Right cardiac atrium (tissue), 5 donors: Measurements from ENCODE around the gene TBC1D4. TPM values are rescaled to one million over a fixed set of nuclear protein-coding genes. Genes with fewer than 3 reads are reported as not detected.
"Not testable (repeated sequence)": the region's sequence is repeated elsewhere in the genome, so short reads cannot be mapped to it uniquely, and the experiment has no call there.

Source experiments
- ATAC-seq, 2 donors: fragments of 200-7000 bp; cut with Tn5 transposase; one replicate each; pipeline versions ENCODE4 v1.8.0 to v1.9.1; 2020; ENCODE audit warnings: moderate library complexity in 2 of 2, mild to moderate bottlenecking in 1 of 2
- DNase-seq, 3 donors: peaks; one replicate each; pipeline ENCODE4 v3.0.0-alpha.2; 2020
- H3K27ac ChIP-seq: one replicate; pipeline ENCODE4 v1.5.1; 2013; ENCODE audit warnings: mild to moderate bottlenecking, low read length, control low read depth, moderate library complexity
- H3K27me3 ChIP-seq: one replicate; pipeline ENCODE4 v1.6.1; 2013; ENCODE audit not compliant: control insufficient read depth, insufficient read depth
- H3K4me1 ChIP-seq: one replicate; pipeline ENCODE4 v1.6.1; 2013; ENCODE audit warnings: low read length; ENCODE audit not compliant: control insufficient read depth, insufficient read depth
- H3K4me3 ChIP-seq: one replicate; pipeline ENCODE4 v1.5.1; 2013; ENCODE audit warnings: low read length, control low read depth
- H3K9me3 ChIP-seq: one replicate; pipeline ENCODE4 v1.6.1; 2013; ENCODE audit warnings: low read length; ENCODE audit not compliant: control insufficient read depth
- WGBS: extraction: QIAGEN DNeasy Blood & Tissue Kit; methylation state at CpG from one replicate; pipeline ENCODE4 v1.1.7; 2013; 5-methylcytosine and 5-hydroxymethylcytosine counted together
- intact Hi-C, 4 donors: fragments of 100-400 bp; cut with DNase I; formaldehyde crosslinking; loops; one replicate each; pipeline versions ENCODE4 v1.11.0 to v1.14.0; 2022 to 2023
- polyA plus RNA-seq: library from polyadenylated mRNA; stranded (reverse); fragments of 200-250 nt; gene quantifications from one replicate; pipeline ENCODE4 v1.2.3, GENCODE V29; 2013
- total RNA-seq, 4 donors: library from RNA; stranded (reverse); fragmentation: NEBNext Ultra II Directional; extraction: Animal tissue kit (Norgen Biotek cat#: 25700); gene quantifications; one replicate each; pipeline ENCODE4 v1.2.1, GENCODE V29; 2021
- donor health status: healthy with polysubstance abuse.
- donor health status: DM: no; HTN: yes; CAD: no.
- donor health status: DM: no; HTN: no; CAD: no.
- donor health status: DM: no; HTN: yes; CAD: no; lungs with severe emphysema.
- donor health status: DM: yes; HTN: yes; CAD: no.

The TBC1D4 gene
- total and polyA plus RNA-seq, 5 donors, result 28.3 to 69.4 (median 62.8) TPM

- no peak overlapping the region for H3K27ac ChIP-seq
- H3K4me1 ChIP-seq, result no peaks in the 10 kb centered on the region
- DNase-seq, result no peak
- H3K9me3 ChIP-seq, result no peaks in the 10 kb centered on the region
- intact Hi-C loops, result no loop called here
- no peaks in the 10 kb centered on the region for H3K27me3 ChIP-seq
- H3K4me3 ChIP-seq, result no peak overlapping the region
- 47% methylated on average over 1 of the region's 1 CpG for WGBS
- ATAC-seq, result no peak
These were observed 157.5 kb downstream of the TBC1D4 start for GRCh38 chr13:75324413-75324940.

- DNase-seq (no peak), ATAC-seq (no peak)
- Histone ChIP-seq H3K9me3 (no peaks in the 10 kb centered on the region), H3K4me1 (no peaks in the 10 kb centered on the region), H3K4me3 (no peak overlapping the region), H3K27me3 (no peaks in the 10 kb centered on the region), H3K27ac (no peak overlapping the region)
- WGBS, result 97% methylated on average over 3 of the region's 3 CpGs
- intact Hi-C loops, result no loop called here
These were observed 160.9 kb downstream of the TBC1D4 start for GRCh38 chr13:75321084-75321483.

GRCh38 chr13:75319254-75319653, 162.7 kb downstream of the TBC1D4 start:
- intact Hi-C loops, result no loop called here
- no peak overlapping the region for H3K27ac ChIP-seq
- no peak for DNase-seq
- ATAC-seq, result peak in 1 of 2 donors; percentile 31
- no peaks in the 10 kb centered on the region for H3K4me1 ChIP-seq
- WGBS, result 61% methylated on average over 4 of the region's 4 CpGs
- no peak overlapping the region for H3K4me3 ChIP-seq
- no peaks in the 10 kb centered on the region for H3K9me3 ChIP-seq
- H3K27me3 ChIP-seq, result no peaks in the 10 kb centered on the region

GRCh38 chr13:75318138-75318833, 163.7 kb downstream of the TBC1D4 start:
- DNase-seq (no peak), ATAC-seq (no peak)
- no peak overlapping the region for H3K4me3 ChIP-seq
- H3K9me3 ChIP-seq, result no peaks in the 10 kb centered on the region
- WGBS, result 88% methylated on average over 2 of the region's 2 CpGs
- H3K27me3 ChIP-seq, result no peaks in the 10 kb centered on the region
- no peak overlapping the region for H3K27ac ChIP-seq
- H3K4me1 ChIP-seq, result no peaks in the 10 kb centered on the region
- intact Hi-C loops, result no loop called here

GRCh38 chr13:75316427-75316826, 165.5 kb downstream of the TBC1D4 start:
- intact Hi-C loops, result no loop called here

GRCh38 chr13:75312884-75313520, 169.0 kb downstream of the TBC1D4 start:
- no peaks in the 10 kb centered on the region for H3K9me3 ChIP-seq
- 99% methylated on average over 2 of the region's 2 CpGs for WGBS
- H3K4me3 ChIP-seq, result no peak overlapping the region
- no peaks in the 10 kb centered on the region for H3K27me3 ChIP-seq
- H3K27ac ChIP-seq, result no peak overlapping the region
- DNase-seq, result no peak
- no peak for ATAC-seq
- H3K4me1 ChIP-seq, result no peaks in the 10 kb centered on the region
- intact Hi-C loops, result no loop called here

More at GRCh38 chr13:75316427-75316826, 165.5 kb downstream of the TBC1D4 start:
- Histone ChIP-seq H3K27ac (no peak overlapping the region), H3K4me1 (no peaks in the 10 kb centered on the region), H3K9me3 (no peaks in the 10 kb centered on the region), H3K27me3 (no peaks in the 10 kb centered on the region), H3K4me3 (no peak overlapping the region)
- DNase-seq, result no peak
- no peak for ATAC-seq
- 33% methylated on average over 1 of the region's 1 CpG for WGBS

GRCh38 chr13:75309981-75310580, 171.9 kb downstream of the TBC1D4 start:
- no peaks in the 10 kb centered on the region for H3K9me3 ChIP-seq
- H3K27me3 ChIP-seq, result no peaks in the 10 kb centered on the region
- H3K4me1 ChIP-seq, result no peaks in the 10 kb centered on the region
- DNase-seq (no peak), ATAC-seq (no peak)
- intact Hi-C loops, result no loop called here
- no peak overlapping the region for H3K4me3 ChIP-seq
- H3K27ac ChIP-seq, result no peak overlapping the region
- 93% methylated on average over 8 of the region's 8 CpGs for WGBS

GRCh38 chr13:75308222-75308621, 173.7 kb downstream of the TBC1D4 start:
- H3K4me3 ChIP-seq, result no peak overlapping the region
- 93% methylated on average over 2 of the region's 2 CpGs for WGBS
- peaks cover 2% of the 10 kb centered on the region for H3K4me1 ChIP-seq
- intact Hi-C loops, result no loop called here
- no peaks in the 10 kb centered on the region for H3K9me3 ChIP-seq
- H3K27ac ChIP-seq, result no peak overlapping the region
- DNase-seq (no peak), ATAC-seq (no peak)
- no peaks in the 10 kb centered on the region for H3K27me3 ChIP-seq

GRCh38 chr13:75307370-75307949, 174.5 kb downstream of the TBC1D4 start:
- Histone ChIP-seq H3K4me3 (no peak overlapping the region), H3K27ac (no peak overlapping the region), H3K9me3 (no peaks in the 10 kb centered on the region), H3K4me1 (peaks cover 2% of the 10 kb centered on the region), H3K27me3 (no peaks in the 10 kb centered on the region)
- DNase-seq, result no peak
- 83% methylated on average over 6 of the region's 6 CpGs for WGBS
- ATAC-seq, result no peak
- intact Hi-C loops, result no loop called here

- H3K9me3 ChIP-seq, H3K4me1 ChIP-seq, H3K27me3 ChIP-seq, H3K4me3 ChIP-seq, H3K27ac ChIP-seq, DNase-seq, intact Hi-C loops: not testable (repeated sequence)
- WGBS, result 95% methylated on average over 1 of the region's 1 CpG
- ATAC-seq, result peak in 1 of 2 donors; percentile 16
These were observed 175.0 kb downstream of the TBC1D4 start for GRCh38 chr13:75306967-75307366.

GRCh38 chr13:75305059-75305458, 176.9 kb downstream of the TBC1D4 start:
- peak in 2 of 3 donors; percentile 44 to 46 for DNase-seq
- peaks cover 2% of the 10 kb centered on the region for H3K4me1 ChIP-seq
- no peaks in the 10 kb centered on the region for H3K9me3 ChIP-seq
- H3K4me3 ChIP-seq, result no peak overlapping the region
- peak; percentile 36 to 64 for ATAC-seq
- no peaks in the 10 kb centered on the region for H3K27me3 ChIP-seq
- no peak overlapping the region for H3K27ac ChIP-seq
- intact Hi-C loops, result no loop called here
- 42% methylated on average over 2 of the region's 2 CpGs for WGBS
